A549 (cell line): ENCODE results near the gene SPA17. TPM values are rescaled to one million over a fixed set of nuclear protein-coding genes. Genes with fewer than 3 reads are reported as not detected.

Experiments
- ATAC-seq, 2 experiments: fragments of 200-7000 bp in 1 of 2; fragments of >200 bp in 1 of 2; cut with Nextera tagmentation in 1 of 2; cut with Tn5 transposase in 1 of 2; 3 replicates each; pipeline versions ENCODE4 v1.8.0 to v1.9.1; 2018 to 2020; ENCODE audit warnings: mild to moderate bottlenecking in 1 of 2, moderate library complexity in 1 of 2
- CTCF ChIA-PET: fragments of 300-600 bp; sonication (Branson Sonifier 250); formaldehyde crosslinking; extraction: SDS; loops from one replicate; lab custom pipeline; 2021; ENCODE audit warnings: antibody characterized with exemption, inconsistent platforms; lab: Yijun Ruan, JAX
- POLR2A ChIA-PET: fragments of 350-600 bp; formaldehyde crosslinking; extraction: SDS; loops from one replicate; lab custom pipeline; 2021; ENCODE audit warnings: antibody characterized with exemption, inconsistent platforms; lab: Yijun Ruan, JAX
- DNase-seq, 2 experiments: peaks; one replicate each; pipeline versions ENCODE4 v3.0.0 to v3.0.0-alpha.2; 2011 to 2016; ENCODE audit warnings: low read depth in 1 of 2, low spot score in 1 of 2
- FAIRE-seq: peaks from 2 replicates; lab custom pipeline; 2011; peaks lifted over from hg19 to GRCh38; lab: Jason Lieb, UNC
- H3K27ac ChIP-seq, 2 experiments: fragments of >200 bp; sonication (Bioruptor Twin); formaldehyde crosslinking; 3 replicates each; pipeline ENCODE4 v1.5.1; 2016 to 2017
- H3K4me1 ChIP-seq: fragments of >200 bp; sonication (Bioruptor Twin); formaldehyde crosslinking; 3 replicates; pipeline ENCODE4 v1.6.1; 2016
- H3K4me2 ChIP-seq: fragments of >200 bp; sonication (Bioruptor Twin); formaldehyde crosslinking; 3 replicates; pipeline ENCODE4 v1.6.1; 2016
- H3K4me3 ChIP-seq: fragments of >200 bp; sonication (Bioruptor Twin); formaldehyde crosslinking; 3 replicates; pipeline ENCODE4 v1.5.1; 2016
- H3K9me3 ChIP-seq: fragments of >200 bp; sonication (Bioruptor Twin); formaldehyde crosslinking; 3 replicates; pipeline ENCODE4 v1.6.1; 2016
- BHLHE40 ChIP-seq: IDR thresholded peaks from 2 replicates; pipeline ENCODE4 v1.6.1; 2012; ENCODE audit warnings: low read depth, low read length, inconsistent platforms
- CBX8 ChIP-seq: fragments of 200-600 bp; sonication (generic); IDR thresholded peaks from 2 replicates; pipeline ENCODE4 v1.6.1; 2016
- CHD2 ChIP-seq: fragments of 150-350 bp; IDR thresholded peaks from 2 replicates; pipeline ENCODE4 v1.6.1; 2014; ENCODE audit warnings: low read length; ENCODE audit not compliant: partially characterized antibody
- CHD4 ChIP-seq: fragments of 200-600 bp; sonication (generic); IDR thresholded peaks from 2 replicates; pipeline ENCODE4 v1.6.1; 2016; ENCODE audit warnings: antibody characterized with exemption, mild to moderate bottlenecking, borderline replicate concordance
- CTCF ChIP-seq: fragments of >200 bp; sonication (Bioruptor Twin); formaldehyde crosslinking; IDR thresholded peaks from 3 replicates; pipeline ENCODE4 v1.5.1; 2016
- EHF ChIP-seq: fragments of 250-450 bp; sonication (Bioruptor Pico); IDR thresholded peaks from 2 replicates; pipeline ENCODE4 v1.5.0; 2020; ENCODE audit warnings: mild to moderate bottlenecking
- ESRRA ChIP-seq: fragments of 150-350 bp; IDR thresholded peaks from 2 replicates; pipeline ENCODE4 v1.6.1; 2014; ENCODE audit warnings: mild to moderate bottlenecking, low read length, borderline replicate concordance
- FOSL2 ChIP-seq, 2 experiments: fragments of 450-650 bp in 1 of 2; fragments of >200 bp in 1 of 2; sonication (Bioruptor Twin) in 1 of 2; formaldehyde crosslinking; IDR thresholded peaks; 2 replicates each; pipeline versions ENCODE4 v1.5.0 to v1.6.1; 2016 to 2020; ENCODE audit warnings: mild to moderate bottlenecking in 1 of 2, moderate library complexity in 1 of 2
- HDAC2 ChIP-seq: fragments of 200-600 bp; sonication (generic); IDR thresholded peaks from 2 replicates; pipeline ENCODE4 v1.6.1; 2016
- HOXB13 ChIP-seq: fragments of 250-450 bp; sonication (Bioruptor Pico); IDR thresholded peaks from 2 replicates; pipeline ENCODE4 v1.5.0; 2020; ENCODE audit warnings: low read depth, mild to moderate bottlenecking, moderate library complexity
- JUN ChIP-seq, 2 experiments: fragments of >200 bp; sonication (Bioruptor Twin); formaldehyde crosslinking; IDR thresholded peaks; 2 replicates in 1 of 2; 3 replicates in 1 of 2; pipeline ENCODE4 v1.6.1; 2016 to 2017
- JUNB ChIP-seq: fragments of >200 bp; sonication (Bioruptor Twin); formaldehyde crosslinking; IDR thresholded peaks from 2 replicates; pipeline ENCODE4 v1.6.1; 2016
- KDM1A ChIP-seq: fragments of 200-600 bp; sonication (generic); IDR thresholded peaks from 2 replicates; pipeline ENCODE4 v1.6.1; 2016; ENCODE audit warnings: low read depth, mild to moderate bottlenecking
- KDM5A ChIP-seq: fragments of 200-600 bp; sonication (generic); IDR thresholded peaks from 2 replicates; pipeline ENCODE4 v1.6.1; 2016; ENCODE audit warnings: antibody characterized with exemption, mild to moderate bottlenecking
- MAZ ChIP-seq: fragments of 150-350 bp; IDR thresholded peaks from 2 replicates; pipeline ENCODE4 v1.6.1; 2014; ENCODE audit warnings: antibody characterized with exemption, low read depth, low read length, borderline replicate concordance
- MYC ChIP-seq: IDR thresholded peaks from 2 replicates; pipeline ENCODE4 v1.6.1; 2012; ENCODE audit warnings: mild to moderate bottlenecking, inconsistent platforms, low read length, improper control_type of control experiment, borderline replicate concordance
- NPAS2 ChIP-seq: fragments of 250-450 bp; sonication (Bioruptor Pico); IDR thresholded peaks from 2 replicates; pipeline ENCODE4 v1.8.0; 2022; ENCODE audit warnings: mild to moderate bottlenecking, moderate library complexity, borderline replicate concordance
- PBX3 ChIP-seq: IDR thresholded peaks from 2 replicates; pipeline ENCODE4 v1.6.1; 2012
- PHF8 ChIP-seq: fragments of 200-600 bp; sonication (generic); IDR thresholded peaks from 2 replicates; pipeline ENCODE4 v1.6.1; 2016; ENCODE audit warnings: low read depth, mild to moderate bottlenecking, antibody characterized with exemption, moderate library complexity, borderline replicate concordance
- POLR2AphosphoS2 ChIP-seq: conservative IDR thresholded peaks from 2 replicates; pipeline ENCODE4 v1.6.1; 2012; ENCODE audit warnings: low read length, improper control_type of control experiment, inconsistent platforms
- RCOR1 ChIP-seq: fragments of 150-350 bp; IDR thresholded peaks from 2 replicates; pipeline ENCODE4 v1.6.1; 2014; ENCODE audit warnings: antibody characterized with exemption, low read length, low read depth
- RNF2 ChIP-seq: fragments of 200-600 bp; sonication (generic); IDR thresholded peaks from 2 replicates; pipeline ENCODE4 v1.6.1; 2016; ENCODE audit warnings: low read depth, mild to moderate bottlenecking, antibody characterized with exemption, moderate library complexity, borderline replicate concordance
- SREBF2 ChIP-seq: fragments of 450-650 bp; IDR thresholded peaks from 2 replicates; pipeline ENCODE4 v1.6.1; 2014; ENCODE audit warnings: mild to moderate bottlenecking, moderate library complexity
- WGBS: methylation state at CpG from one replicate; pipeline ENCODE4 v1.1.6; 2017; ENCODE audit errors: missing lambda C conversion rate; 5-methylcytosine and 5-hydroxymethylcytosine counted together
- polyA plus RNA-seq, 4 experiments: library from polyadenylated mRNA; depleted of rRNA in 3 of 4; stranded (reverse); fragments of >200 nt; fragmentation: RNase III in 1 of 4; extraction: RNeasy Plus Mini Kit Qiagen cat#74134 plus additional on column Dnase treatment in 1 of 4; gene quantifications; 2 replicates in 3 of 4; 3 replicates in 1 of 4; pipeline ENCODE4 v1.2.3, GENCODE V29; 2011 to 2017
- TF ChIP-seq, protein P1 (sequence below): fragments of >200 bp; sonication (Bioruptor Twin); formaldehyde crosslinking; IDR thresholded peaks from 2 replicates; pipeline ENCODE4 v1.6.1; 2016
- TF ChIP-seq, protein P2 (sequence below): fragments of 150-350 bp; IDR thresholded peaks from 2 replicates; pipeline ENCODE4 v1.6.1; 2014; ENCODE audit warnings: low read depth, mild to moderate bottlenecking, low read length
- TF ChIP-seq, protein P3 (sequence below): fragments of 250-450 bp; sonication (Bioruptor Pico); IDR thresholded peaks from 2 replicates; pipeline ENCODE4 v1.5.0; 2020; ENCODE audit warnings: low read depth, mild to moderate bottlenecking, moderate library complexity
- TF ChIP-seq, protein P4 (sequence below): IDR thresholded peaks from 2 replicates; pipeline ENCODE4 v1.6.1; 2012

SPA17 gene
- polyA plus RNA-seq, 2 of the 4 experiments (the other 2 are of a cell fraction): 23.8 to 27.3 TPM

- no peak overlapping the region for H3K4me3 ChIP-seq
- DNase-seq (no peak), ATAC-seq (no peak), FAIRE-seq (no peak)
- no peak overlapping the region for H3K4me2 ChIP-seq
- H3K27ac ChIP-seq: no peak overlapping the region
- H3K4me1 ChIP-seq: peaks cover 6% of the 10 kb centered on the region; the same call in 1 of the 3 replicates
- ChIA-PET CTCF (no interaction called here), POLR2A (no interaction called here)
- TF ChIP-seq HDAC2 (no peak), CHD2 (no peak), MAZ (no peak), HOXB13 (CRISPR knock-in tag) (no peak), CTCF (no peak), KDM5A (no peak), CBX8 (no peak), PHF8 (no peak), POLR2AphosphoS2 (no peak), ESRRA (no peak), JUNB (no peak), PBX3 (no peak), KDM1A (no peak), NPAS2 (no peak), JUN (IDR thresholded peaks at IDR 0.05) (no peak)
- TF ChIP-seq, protein P1, sequence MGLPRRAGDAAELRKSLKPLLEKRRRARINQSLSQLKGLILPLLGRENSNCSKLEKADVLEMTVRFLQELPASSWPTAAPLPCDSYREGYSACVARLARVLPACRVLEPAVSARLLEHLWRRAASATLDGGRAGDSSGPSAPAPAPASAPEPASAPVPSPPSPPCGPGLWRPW: no peak
- TF ChIP-seq, protein P2, sequence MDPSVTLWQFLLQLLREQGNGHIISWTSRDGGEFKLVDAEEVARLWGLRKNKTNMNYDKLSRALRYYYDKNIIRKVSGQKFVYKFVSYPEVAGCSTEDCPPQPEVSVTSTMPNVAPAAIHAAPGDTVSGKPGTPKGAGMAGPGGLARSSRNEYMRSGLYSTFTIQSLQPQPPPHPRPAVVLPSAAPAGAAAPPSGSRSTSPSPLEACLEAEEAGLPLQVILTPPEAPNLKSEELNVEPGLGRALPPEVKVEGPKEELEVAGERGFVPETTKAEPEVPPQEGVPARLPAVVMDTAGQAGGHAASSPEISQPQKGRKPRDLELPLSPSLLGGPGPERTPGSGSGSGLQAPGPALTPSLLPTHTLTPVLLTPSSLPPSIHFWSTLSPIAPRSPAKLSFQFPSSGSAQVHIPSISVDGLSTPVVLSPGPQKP: no peak
- TF ChIP-seq, all 56 proteins: peak for 0
- H3K9me3 ChIP-seq: no peaks in the 10 kb centered on the region
- whole genome bisulfite sequencing: 37% methylated on average over 2 of the region's 2 CpGs
These were observed 54.4 kb downstream of the SPA17 start for GRCh38 chr11:124728134-124728533.

GRCh38 chr11:124729571-124729970 is 55.9 kb downstream of the SPA17 start:
- CTCF ChIA-PET: interaction anchor here (1.4 to 2.0 kb wide), 2 partner anchors 17 to 29 kb away, joined by 3 to 6 read pairs; no protein-coding TSS in a partner anchor
- FAIRE-seq: no peak

More at GRCh38 chr11:124729571-124729970, 55.9 kb downstream of the SPA17 start:
- H3K27ac ChIP-seq: no peak overlapping the region
- H3K4me3 ChIP-seq: no peak overlapping the region
- 59% methylated on average over 4 of the region's 4 CpGs for WGBS
- no peak for DNase-seq
- no peak for ATAC-seq
- no peak for TF ChIP-seq RCOR1
- no peak for TF ChIP-seq JUNB
- TF ChIP-seq FOSL2 (IDR thresholded peaks at IDR 0.05): no peak
- TF ChIP-seq FOSL2 (CRISPR knock-in tag; IDR thresholded peaks at IDR 0.05): no peak
- no peak for TF ChIP-seq RNF2
- no peak for TF ChIP-seq SREBF2
- TF ChIP-seq EHF (CRISPR knock-in tag): no peak
- TF ChIP-seq CHD4: no peak
- TF ChIP-seq, protein P3, sequence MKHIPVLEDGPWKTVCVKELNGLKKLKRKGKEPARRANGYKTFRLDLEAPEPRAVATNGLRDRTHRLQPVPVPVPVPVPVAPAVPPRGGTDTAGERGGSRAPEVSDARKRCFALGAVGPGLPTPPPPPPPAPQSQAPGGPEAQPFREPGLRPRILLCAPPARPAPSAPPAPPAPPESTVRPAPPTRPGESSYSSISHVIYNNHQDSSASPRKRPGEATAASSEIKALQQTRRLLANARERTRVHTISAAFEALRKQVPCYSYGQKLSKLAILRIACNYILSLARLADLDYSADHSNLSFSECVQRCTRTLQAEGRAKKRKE (CRISPR knock-in tag): no peak
- TF ChIP-seq HDAC2: no peak
- TF ChIP-seq MYC: no peak
- TF ChIP-seq, protein P4, sequence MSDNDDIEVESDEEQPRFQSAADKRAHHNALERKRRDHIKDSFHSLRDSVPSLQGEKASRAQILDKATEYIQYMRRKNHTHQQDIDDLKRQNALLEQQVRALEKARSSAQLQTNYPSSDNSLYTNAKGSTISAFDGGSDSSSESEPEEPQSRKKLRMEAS: no peak
- TF ChIP-seq CTCF: no peak
- no peak for TF ChIP-seq NPAS2
- TF ChIP-seq, protein P2: no peak
- no peak for TF ChIP-seq BHLHE40
- no peaks in the 10 kb centered on the region for H3K9me3 ChIP-seq
- POLR2A ChIA-PET: no interaction called here
- H3K4me2 ChIP-seq: no peak overlapping the region
- peaks cover 6% of the 10 kb centered on the region; the same call in 1 of the 3 replicates for H3K4me1 ChIP-seq
